ENCODE results near the gene TBC1D19.

DNA sequence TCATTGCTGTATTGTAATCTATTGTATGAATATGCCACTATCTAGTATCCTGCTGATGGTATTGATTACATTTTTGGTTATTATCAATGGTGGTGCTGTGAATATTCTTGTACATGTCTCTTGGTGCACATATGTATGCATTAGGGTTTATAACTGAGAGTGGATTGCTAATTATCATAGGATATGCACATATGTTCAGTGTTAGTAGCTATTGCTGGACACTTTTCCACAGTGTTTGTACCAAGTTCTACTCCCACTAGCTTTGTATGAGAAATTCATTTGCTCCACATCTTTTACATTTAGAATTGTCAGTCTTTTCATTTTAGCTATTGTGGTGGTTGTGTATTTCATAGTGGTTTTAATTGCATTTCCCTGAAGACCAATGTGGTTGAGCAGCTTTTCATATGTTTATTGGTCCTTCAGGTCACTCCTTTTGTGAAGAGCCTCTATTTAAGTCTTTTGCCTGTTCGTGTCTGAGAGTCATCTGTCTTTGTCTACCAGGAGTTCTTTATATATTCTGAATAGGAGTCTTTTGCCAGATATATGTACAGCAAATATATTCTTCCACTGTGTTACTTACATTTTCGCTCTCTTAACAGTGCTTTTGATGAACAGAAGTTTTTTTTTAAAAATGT lies 87.1 kb downstream of the TBC1D19 start:
- TF ChIP-seq CTCF (IDR thresholded peaks at IDR 0.05; ENCODE audit: low read depth, low read length, poor library complexity, severe bottlenecking) (no peak), EZH2phosphoT487 (IDR thresholded peaks at IDR 0.05; ENCODE audit: borderline replicate concordance, low read length) (no peak)

All from DOHH2 (cell line).